Left ventricle myocardium inferior (tissue), 1 donor: Measurements from ENCODE around the gene TMEM128. TPM values are rescaled to one million over a fixed set of nuclear protein-coding genes. Genes with fewer than 3 reads are reported as not detected.
A peak's percentile ranks its signal among the peaks of the same experiment; 100 is the strongest.
"Not testable (repeated sequence)": the region's sequence is repeated elsewhere in the genome, so short reads cannot be mapped to it uniquely, and the experiment has no call there.

ENCODE experiments used
- DNase-seq: peaks from one replicate; pipeline ENCODE4 v3.0.0-alpha.2; 2020
- H3K27ac ChIP-seq: fragments of 200-600 bp; replicated peaks from 2 replicates; pipeline ENCODE4 v1.8.0; 2021
- H3K27me3 ChIP-seq: fragments of 200-600 bp; 2 replicates; pipeline ENCODE4 v1.8.0; 2021; ENCODE audit warnings: low read depth
- H3K36me3 ChIP-seq: fragments of 200-600 bp; 2 replicates; pipeline ENCODE4 v1.8.0; 2021
- H3K4me1 ChIP-seq: fragments of 200-600 bp; 2 replicates; pipeline ENCODE4 v1.8.0; 2021
- H3K4me3 ChIP-seq: fragments of 200-600 bp; 2 replicates; pipeline ENCODE4 v1.8.0; 2021; ENCODE audit warnings: mild to moderate bottlenecking, moderate library complexity
- H3K9me3 ChIP-seq: fragments of 200-600 bp; replicated peaks from 2 replicates; pipeline ENCODE4 v1.8.0; 2021
- intact Hi-C: fragments of 100-400 bp; cut with micrococcal nuclease; formaldehyde crosslinking; loops from one replicate; pipeline ENCODE4 v1.11.0; 2022
- total RNA-seq: library from RNA; stranded (reverse); fragmentation: NEBNext Ultra II Directional; extraction: Animal tissue kit (Norgen Biotek cat#: 25700); gene quantifications from one replicate; pipeline ENCODE4 v1.2.1, GENCODE V29; 2021
- TF ChIP-seq, protein P1 (sequence below): fragments of 200-600 bp; IDR thresholded peaks from 2 replicates; pipeline ENCODE4 v1.8.0; 2021; ENCODE audit warnings: antibody characterized with exemption, mild to moderate bottlenecking, borderline replicate concordance
- donor health status: DM: no; HTN: yes; CAD: no; lungs with severe emphysema.

TMEM128 gene
- total RNA-seq, 1 donor from 2014 or later: 9.8 TPM

DNA sequence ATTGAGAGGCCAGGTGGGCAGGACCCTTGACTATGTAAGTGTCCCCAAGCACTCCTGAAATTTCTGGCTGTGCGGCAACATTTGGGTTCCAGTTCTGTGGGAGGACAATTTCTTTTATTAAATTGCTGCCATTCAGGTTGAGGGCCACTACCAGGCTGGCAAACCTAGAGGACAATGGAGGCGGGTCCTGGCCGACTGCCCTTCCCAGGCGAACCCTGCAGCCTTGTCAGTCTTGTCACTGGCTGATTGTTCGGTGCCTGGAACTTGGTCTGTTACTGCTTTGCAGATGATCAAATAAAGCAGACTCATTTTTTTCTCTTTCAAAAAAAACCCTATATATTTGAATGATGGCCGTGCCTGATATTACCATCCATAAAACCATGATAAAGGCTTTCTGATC is 6.6 kb upstream of the TMEM128 start:
- peaks cover 3% of the 10 kb centered on the region for H3K4me1 ChIP-seq
- intact Hi-C loops: loop anchor here (5.0 kb wide), 1 partner anchor 78 kb away; no protein-coding TSS in a partner anchor
- no peak overlapping the region for H3K4me3 ChIP-seq
- H3K27me3 ChIP-seq: no peaks in the 10 kb centered on the region
- H3K36me3 ChIP-seq: no peaks in the 10 kb centered on the region
- H3K9me3 ChIP-seq: no peaks in the 10 kb centered on the region
- TF ChIP-seq, protein P1, sequence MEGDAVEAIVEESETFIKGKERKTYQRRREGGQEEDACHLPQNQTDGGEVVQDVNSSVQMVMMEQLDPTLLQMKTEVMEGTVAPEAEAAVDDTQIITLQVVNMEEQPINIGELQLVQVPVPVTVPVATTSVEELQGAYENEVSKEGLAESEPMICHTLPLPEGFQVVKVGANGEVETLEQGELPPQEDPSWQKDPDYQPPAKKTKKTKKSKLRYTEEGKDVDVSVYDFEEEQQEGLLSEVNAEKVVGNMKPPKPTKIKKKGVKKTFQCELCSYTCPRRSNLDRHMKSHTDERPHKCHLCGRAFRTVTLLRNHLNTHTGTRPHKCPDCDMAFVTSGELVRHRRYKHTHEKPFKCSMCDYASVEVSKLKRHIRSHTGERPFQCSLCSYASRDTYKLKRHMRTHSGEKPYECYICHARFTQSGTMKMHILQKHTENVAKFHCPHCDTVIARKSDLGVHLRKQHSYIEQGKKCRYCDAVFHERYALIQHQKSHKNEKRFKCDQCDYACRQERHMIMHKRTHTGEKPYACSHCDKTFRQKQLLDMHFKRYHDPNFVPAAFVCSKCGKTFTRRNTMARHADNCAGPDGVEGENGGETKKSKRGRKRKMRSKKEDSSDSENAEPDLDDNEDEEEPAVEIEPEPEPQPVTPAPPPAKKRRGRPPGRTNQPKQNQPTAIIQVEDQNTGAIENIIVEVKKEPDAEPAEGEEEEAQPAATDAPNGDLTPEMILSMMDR: no peak
- H3K27ac ChIP-seq: no peak overlapping the region
- no peak for DNase-seq

- intact Hi-C loops: loop anchor here (5.0 kb wide), 1 partner anchor 78 kb away; no protein-coding TSS in a partner anchor
- TF ChIP-seq, protein P1: no peak
- H3K4me1 ChIP-seq: peaks cover 3% of the 10 kb centered on the region
- DNase-seq: no peak
- H3K9me3 ChIP-seq: no peaks in the 10 kb centered on the region
- H3K4me3 ChIP-seq: no peak overlapping the region
- no peaks in the 10 kb centered on the region for H3K27me3 ChIP-seq
- H3K27ac ChIP-seq: no peak overlapping the region
- no peaks in the 10 kb centered on the region for H3K36me3 ChIP-seq
Measured at GRCh38 chr4:4254199-4254598, 6.2 kb upstream of the TMEM128 start.

GRCh38 chr4:4249866-4250265 is 1.8 kb upstream of the TMEM128 start:
- peaks cover 40% of the 10 kb centered on the region for H3K4me1 ChIP-seq
- H3K36me3 ChIP-seq: peaks cover 12% of the 10 kb centered on the region
- intact Hi-C loops: loop anchor here (5.0 kb wide), 1 partner anchor 82 kb away; no protein-coding TSS in a partner anchor
- H3K9me3 ChIP-seq: no peaks in the 10 kb centered on the region
- H3K27ac ChIP-seq: no peak overlapping the region
- DNase-seq: no peak
- no peak overlapping the region for H3K4me3 ChIP-seq
- no peaks in the 10 kb centered on the region for H3K27me3 ChIP-seq
- TF ChIP-seq, protein P1: no peak

GRCh38 chr4:4249342-4249741 is 1.3 kb upstream of the TMEM128 start:
- peaks cover 40% of the 10 kb centered on the region for H3K4me1 ChIP-seq
- H3K27me3 ChIP-seq, intact Hi-C loops, DNase-seq, H3K27ac ChIP-seq, H3K9me3 ChIP-seq, H3K4me3 ChIP-seq: not testable (repeated sequence)
- H3K36me3 ChIP-seq: peaks cover 18% of the 10 kb centered on the region

GRCh38 chr4:4248885-4249203 is 821 bp upstream of the TMEM128 start:
- H3K4me1 ChIP-seq: peaks cover 40% of the 10 kb centered on the region
- H3K36me3 ChIP-seq: peaks cover 23% of the 10 kb centered on the region
- no peak for DNase-seq
- H3K27me3 ChIP-seq: no peaks in the 10 kb centered on the region
- H3K9me3 ChIP-seq: no peaks in the 10 kb centered on the region
- peak overlapping the region; percentile 98 for H3K27ac ChIP-seq
- intact Hi-C loops: no loop called here
- TF ChIP-seq, protein P1: no peak
- peak overlapping the region; percentile 97 for H3K4me3 ChIP-seq

- Histone ChIP-seq H3K4me3 (peak overlapping the region; percentile 97), H3K27ac (peak overlapping the region; percentile 98), H3K4me1 (peaks cover 37% of the 10 kb centered on the region), H3K27me3 (no peaks in the 10 kb centered on the region), H3K9me3 (no peaks in the 10 kb centered on the region), H3K36me3 (peaks cover 33% of the 10 kb centered on the region)
- DNase-seq: no peak
- intact Hi-C loops: no loop called here
- TF ChIP-seq, protein P1: no peak
Measured at GRCh38 chr4:4247696-4248028, 361 bp downstream of the TMEM128 start.
